ENCODE data around the gene KRT72.

KRT72 gene

DNA sequence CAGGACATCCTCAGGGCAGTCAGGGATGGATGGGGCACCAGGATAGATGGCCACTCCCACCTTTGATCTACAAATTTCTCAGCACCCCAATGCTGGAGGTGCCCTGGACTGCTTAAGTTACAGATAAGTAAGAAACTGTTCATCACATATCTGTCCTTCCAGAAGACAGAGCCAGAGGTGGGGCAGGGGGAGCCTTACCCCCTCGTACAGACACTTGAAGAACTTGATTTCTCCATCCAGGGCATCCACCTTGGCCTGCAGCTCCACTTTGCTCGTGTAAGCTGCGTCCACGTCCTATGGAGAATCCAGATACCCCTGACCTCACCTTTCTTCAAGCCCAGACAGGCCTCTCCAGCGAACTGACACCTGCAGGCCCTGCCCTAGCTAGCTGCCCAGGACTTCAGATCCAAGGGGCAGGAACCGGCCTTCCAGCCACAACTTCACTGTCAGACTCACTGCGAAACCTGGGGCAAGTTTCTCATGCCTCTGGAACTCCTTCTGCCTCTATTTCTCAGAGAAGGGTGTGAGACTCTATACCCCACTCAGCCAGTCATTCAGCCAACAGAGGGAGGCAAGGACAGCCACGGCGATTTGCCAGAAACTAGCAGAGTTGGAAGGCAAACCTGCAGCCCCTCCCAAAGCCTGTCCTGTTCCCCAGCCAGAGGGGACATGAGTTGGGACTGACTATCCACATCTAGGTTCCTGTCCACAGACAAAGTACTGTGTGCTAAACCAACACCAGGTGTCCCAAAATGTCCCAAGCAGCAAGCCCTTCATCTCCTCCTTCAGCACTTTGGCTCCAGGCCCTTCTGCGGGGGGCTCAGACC, 13.3 kb upstream of the KRT72 start:
- Histone ChIP-seq H3K27me3 (ENCODE audit: insufficient read depth, poor library complexity, severe bottlenecking) (no peaks in the 10 kb centered on the region), H3K4me3 (replicated peaks; ENCODE audit: insufficient read depth, low read length) (no peak overlapping the region), H3K27ac (replicated peaks) (no peak overlapping the region)
- TF ChIP-seq, protein P1, sequence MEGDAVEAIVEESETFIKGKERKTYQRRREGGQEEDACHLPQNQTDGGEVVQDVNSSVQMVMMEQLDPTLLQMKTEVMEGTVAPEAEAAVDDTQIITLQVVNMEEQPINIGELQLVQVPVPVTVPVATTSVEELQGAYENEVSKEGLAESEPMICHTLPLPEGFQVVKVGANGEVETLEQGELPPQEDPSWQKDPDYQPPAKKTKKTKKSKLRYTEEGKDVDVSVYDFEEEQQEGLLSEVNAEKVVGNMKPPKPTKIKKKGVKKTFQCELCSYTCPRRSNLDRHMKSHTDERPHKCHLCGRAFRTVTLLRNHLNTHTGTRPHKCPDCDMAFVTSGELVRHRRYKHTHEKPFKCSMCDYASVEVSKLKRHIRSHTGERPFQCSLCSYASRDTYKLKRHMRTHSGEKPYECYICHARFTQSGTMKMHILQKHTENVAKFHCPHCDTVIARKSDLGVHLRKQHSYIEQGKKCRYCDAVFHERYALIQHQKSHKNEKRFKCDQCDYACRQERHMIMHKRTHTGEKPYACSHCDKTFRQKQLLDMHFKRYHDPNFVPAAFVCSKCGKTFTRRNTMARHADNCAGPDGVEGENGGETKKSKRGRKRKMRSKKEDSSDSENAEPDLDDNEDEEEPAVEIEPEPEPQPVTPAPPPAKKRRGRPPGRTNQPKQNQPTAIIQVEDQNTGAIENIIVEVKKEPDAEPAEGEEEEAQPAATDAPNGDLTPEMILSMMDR (IDR thresholded peaks at IDR 0.05; ENCODE audit: insufficient read depth, low read length) = no peak
- no peak for TF ChIP-seq SPI1 (IDR thresholded peaks at IDR 0.05; ENCODE audit: borderline replicate concordance, low read depth)
- TF ChIP-seq POLR2AphosphoS5 (IDR thresholded peaks at IDR 0.05; ENCODE audit: low read depth) = no peak
- TF ChIP-seq, protein P2, sequence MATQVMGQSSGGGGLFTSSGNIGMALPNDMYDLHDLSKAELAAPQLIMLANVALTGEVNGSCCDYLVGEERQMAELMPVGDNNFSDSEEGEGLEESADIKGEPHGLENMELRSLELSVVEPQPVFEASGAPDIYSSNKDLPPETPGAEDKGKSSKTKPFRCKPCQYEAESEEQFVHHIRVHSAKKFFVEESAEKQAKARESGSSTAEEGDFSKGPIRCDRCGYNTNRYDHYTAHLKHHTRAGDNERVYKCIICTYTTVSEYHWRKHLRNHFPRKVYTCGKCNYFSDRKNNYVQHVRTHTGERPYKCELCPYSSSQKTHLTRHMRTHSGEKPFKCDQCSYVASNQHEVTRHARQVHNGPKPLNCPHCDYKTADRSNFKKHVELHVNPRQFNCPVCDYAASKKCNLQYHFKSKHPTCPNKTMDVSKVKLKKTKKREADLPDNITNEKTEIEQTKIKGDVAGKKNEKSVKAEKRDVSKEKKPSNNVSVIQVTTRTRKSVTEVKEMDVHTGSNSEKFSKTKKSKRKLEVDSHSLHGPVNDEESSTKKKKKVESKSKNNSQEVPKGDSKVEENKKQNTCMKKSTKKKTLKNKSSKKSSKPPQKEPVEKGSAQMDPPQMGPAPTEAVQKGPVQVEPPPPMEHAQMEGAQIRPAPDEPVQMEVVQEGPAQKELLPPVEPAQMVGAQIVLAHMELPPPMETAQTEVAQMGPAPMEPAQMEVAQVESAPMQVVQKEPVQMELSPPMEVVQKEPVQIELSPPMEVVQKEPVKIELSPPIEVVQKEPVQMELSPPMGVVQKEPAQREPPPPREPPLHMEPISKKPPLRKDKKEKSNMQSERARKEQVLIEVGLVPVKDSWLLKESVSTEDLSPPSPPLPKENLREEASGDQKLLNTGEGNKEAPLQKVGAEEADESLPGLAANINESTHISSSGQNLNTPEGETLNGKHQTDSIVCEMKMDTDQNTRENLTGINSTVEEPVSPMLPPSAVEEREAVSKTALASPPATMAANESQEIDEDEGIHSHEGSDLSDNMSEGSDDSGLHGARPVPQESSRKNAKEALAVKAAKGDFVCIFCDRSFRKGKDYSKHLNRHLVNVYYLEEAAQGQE (IDR thresholded peaks at IDR 0.05; ENCODE audit: insufficient replicate concordance, low read depth) = no peak
- TF ChIP-seq GABPA (IDR thresholded peaks at IDR 0.05; ENCODE audit: low read depth) = no peak
- DNase-seq (ENCODE audit: low read depth in 1 of 2, low spot score in 1 of 2) = no peak

DNA sequence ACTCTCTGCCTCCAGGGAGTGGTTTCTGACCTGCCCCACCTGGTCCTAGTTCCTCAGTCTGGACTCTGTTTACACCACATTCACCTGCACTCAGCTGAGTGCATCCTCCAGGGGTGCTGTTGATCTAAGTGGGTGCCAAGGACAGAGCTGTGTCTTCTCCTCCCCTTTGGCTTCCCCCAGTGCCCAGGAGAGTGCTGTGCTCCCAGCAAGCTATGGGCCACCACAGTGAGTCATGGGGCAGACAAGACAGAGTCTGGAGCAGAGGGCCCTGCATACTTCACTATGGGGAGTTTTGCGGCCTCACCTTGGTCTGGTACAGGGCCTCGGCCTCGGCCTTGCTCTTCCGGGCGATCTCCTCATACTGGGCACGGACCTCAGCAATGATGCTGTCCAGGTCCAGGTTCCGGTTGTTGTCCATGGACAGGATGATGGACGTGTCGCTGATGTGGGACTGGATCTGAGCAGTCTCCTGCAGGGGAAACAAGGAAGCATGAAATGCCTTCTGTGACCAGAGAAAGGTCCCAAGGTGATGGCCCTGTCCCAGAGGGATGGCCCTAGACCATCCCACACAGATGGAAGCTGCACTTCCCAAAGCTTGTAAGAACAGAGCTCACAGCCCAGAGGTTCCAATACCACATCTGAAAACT, 12.2 kb upstream of the KRT72 start:
- H3K4me3 ChIP-seq (replicated peaks; ENCODE audit: insufficient read depth, low read length) = no peak overlapping the region
- H3K27ac ChIP-seq (replicated peaks) = no peak overlapping the region
- no peaks in the 10 kb centered on the region for H3K27me3 ChIP-seq (ENCODE audit: insufficient read depth, poor library complexity, severe bottlenecking)
- TF ChIP-seq, protein P1 (IDR thresholded peaks at IDR 0.05; ENCODE audit: insufficient read depth, low read length) = no peak
- TF ChIP-seq SPI1 (IDR thresholded peaks at IDR 0.05; ENCODE audit: borderline replicate concordance, low read depth) (no peak), POLR2AphosphoS5 (IDR thresholded peaks at IDR 0.05; ENCODE audit: low read depth) (no peak), GABPA (IDR thresholded peaks at IDR 0.05; ENCODE audit: low read depth) (no peak)
- TF ChIP-seq, protein P2 (IDR thresholded peaks at IDR 0.05; ENCODE audit: insufficient replicate concordance, low read depth) = no peak
- DNase-seq (ENCODE audit: low read depth in 1 of 2, low spot score in 1 of 2) = no peak

DNA sequence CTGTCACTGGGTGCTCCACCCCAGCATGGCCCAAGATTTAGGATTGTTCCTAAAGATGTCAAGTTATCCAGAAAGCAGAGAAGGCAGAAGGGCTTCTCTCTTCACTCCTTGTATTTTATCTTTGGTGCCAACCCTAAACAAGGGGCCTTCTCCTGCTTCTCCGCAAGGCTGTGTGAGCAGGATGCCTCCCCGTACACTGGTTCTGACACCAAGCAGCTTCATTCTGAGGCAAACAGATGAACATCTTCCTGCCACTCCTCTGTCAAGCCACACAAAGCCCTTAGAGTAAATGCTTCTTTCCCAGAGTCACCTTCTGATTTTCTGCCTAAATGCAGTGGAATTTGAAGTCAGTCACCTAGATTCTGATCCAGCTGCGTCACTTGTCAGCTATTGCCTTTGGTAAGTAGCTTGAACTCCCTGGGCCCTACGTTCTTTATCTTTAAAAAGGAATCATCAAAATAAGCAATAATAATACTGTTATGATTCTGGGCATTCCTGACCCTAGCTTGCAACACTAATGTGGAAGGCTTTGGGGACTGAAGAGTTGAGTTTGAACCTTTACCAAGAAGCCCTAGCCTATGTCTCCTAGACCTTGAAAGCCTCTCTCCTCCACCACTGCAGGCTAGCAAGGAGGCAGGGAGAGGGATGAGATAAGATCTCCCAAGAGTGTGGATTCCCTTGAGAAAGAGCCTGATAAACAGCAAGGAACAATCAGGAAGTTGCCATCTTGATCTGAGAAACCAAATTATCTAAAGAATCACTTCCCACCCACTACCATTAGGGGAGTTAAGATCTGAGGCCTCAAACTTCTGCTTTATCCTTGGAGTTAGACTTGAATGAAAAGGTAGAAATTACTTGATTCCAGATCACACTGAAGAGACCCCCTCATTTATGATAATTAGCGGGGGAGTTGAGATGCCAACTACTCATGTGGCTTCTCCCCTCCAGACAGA, 11.4 kb upstream of the KRT72 start:
- no peak for TF ChIP-seq SPI1 (IDR thresholded peaks at IDR 0.05; ENCODE audit: borderline replicate concordance, low read depth)
- no peak for TF ChIP-seq GABPA (IDR thresholded peaks at IDR 0.05; ENCODE audit: low read depth)
- TF ChIP-seq POLR2AphosphoS5 (IDR thresholded peaks at IDR 0.05; ENCODE audit: low read depth) = no peak
- TF ChIP-seq, protein P1 (IDR thresholded peaks at IDR 0.05; ENCODE audit: insufficient read depth, low read length) = no peak
- TF ChIP-seq, protein P2 (IDR thresholded peaks at IDR 0.05; ENCODE audit: insufficient replicate concordance, low read depth) = no peak
- H3K27me3 ChIP-seq (ENCODE audit: insufficient read depth, poor library complexity, severe bottlenecking) = no peaks in the 10 kb centered on the region
- DNase-seq (ENCODE audit: low read depth in 1 of 2, low spot score in 1 of 2) = no peak
- H3K27ac ChIP-seq (replicated peaks) = no peak overlapping the region
- H3K4me3 ChIP-seq (replicated peaks; ENCODE audit: insufficient read depth, low read length) = no peak overlapping the region
